Measurements from ENCODE around the gene HS3ST5. TPM values are rescaled to one million over a fixed set of nuclear protein-coding genes. Genes with fewer than 3 reads are reported as not detected.

Gene HS3ST5
- total RNA-seq, 4 donors from 2014 or later, result 0.48 TPM; not detected in 3

- H3K36me3 ChIP-seq, result no peaks in the 10 kb centered on the region
- no peaks in the 10 kb centered on the region for H3K9me3 ChIP-seq
- no peak for DNase-seq
- H3K27me3 ChIP-seq, result no peaks in the 10 kb centered on the region
- no peak overlapping the region for H3K27ac ChIP-seq
- no peak overlapping the region for H3K4me3 ChIP-seq
- TF ChIP-seq POLR2A (IDR thresholded peaks at IDR 0.05) (no peak), CTCF (IDR thresholded peaks at IDR 0.05) (no peak)
- intact Hi-C loops (cut with DNase I; ENCODE audit: low total_unique reads), result no loop called here
- H3K4me1 ChIP-seq, result no peaks in the 10 kb centered on the region
Observed at GRCh38 chr6:114210467-114210866, 132.4 kb downstream of the HS3ST5 start.

- Histone ChIP-seq H3K4me3 (no peak overlapping the region), H3K27me3 (no peaks in the 10 kb centered on the region), H3K27ac (no peak overlapping the region), H3K9me3 (no peaks in the 10 kb centered on the region), H3K36me3 (no peaks in the 10 kb centered on the region), H3K4me1 (no peaks in the 10 kb centered on the region)
- intact Hi-C loops (cut with DNase I; ENCODE audit: low total_unique reads), result no loop called here
- no peak for DNase-seq
- TF ChIP-seq POLR2A (IDR thresholded peaks at IDR 0.05), result no peak
- TF ChIP-seq CTCF (IDR thresholded peaks at IDR 0.05), result no peak
Observed at GRCh38 chr6:114203460-114203859, 139.4 kb downstream of the HS3ST5 start.

GRCh38 chr6:114202389-114202788 is 140.4 kb downstream of the HS3ST5 start:
- DNase-seq, result no peak
- H3K27me3 ChIP-seq, result no peaks in the 10 kb centered on the region
- no peak overlapping the region for H3K4me3 ChIP-seq
- no peaks in the 10 kb centered on the region for H3K4me1 ChIP-seq
- H3K9me3 ChIP-seq, result no peaks in the 10 kb centered on the region
- no peaks in the 10 kb centered on the region for H3K36me3 ChIP-seq
- intact Hi-C loops (cut with DNase I; ENCODE audit: low total_unique reads), result no loop called here
- H3K27ac ChIP-seq, result no peak overlapping the region
- TF ChIP-seq CTCF (IDR thresholded peaks at IDR 0.05) (no peak), POLR2A (IDR thresholded peaks at IDR 0.05) (no peak)

GRCh38 chr6:114200891-114201290 is 141.9 kb downstream of the HS3ST5 start:
- TF ChIP-seq CTCF (IDR thresholded peaks at IDR 0.05), result no peak
- TF ChIP-seq POLR2A (IDR thresholded peaks at IDR 0.05), result no peak

GRCh38 chr6:114195631-114196403 is 147.0 kb downstream of the HS3ST5 start:
- no peaks in the 10 kb centered on the region for H3K9me3 ChIP-seq
- TF ChIP-seq POLR2A (IDR thresholded peaks at IDR 0.05) (no peak), CTCF (IDR thresholded peaks at IDR 0.05) (no peak)
- no peak overlapping the region for H3K27ac ChIP-seq
- no peaks in the 10 kb centered on the region for H3K36me3 ChIP-seq
- intact Hi-C loops (cut with DNase I; ENCODE audit: low total_unique reads), result no loop called here
- H3K27me3 ChIP-seq, result no peaks in the 10 kb centered on the region
- H3K4me3 ChIP-seq, result no peak overlapping the region
- DNase-seq, result no peak
- H3K4me1 ChIP-seq, result no peaks in the 10 kb centered on the region

More at GRCh38 chr6:114200891-114201290, 141.9 kb downstream of the HS3ST5 start:
- no peaks in the 10 kb centered on the region for H3K36me3 ChIP-seq
- no peak overlapping the region for H3K4me3 ChIP-seq
- intact Hi-C loops (cut with DNase I; ENCODE audit: low total_unique reads), result no loop called here
- no peaks in the 10 kb centered on the region for H3K4me1 ChIP-seq
- no peaks in the 10 kb centered on the region for H3K27me3 ChIP-seq
- DNase-seq, result no peak
- H3K27ac ChIP-seq, result no peak overlapping the region
- H3K9me3 ChIP-seq, result no peaks in the 10 kb centered on the region
